A673 (cell line): ENCODE data around the gene SH2B2. TPM values are rescaled to one million over a fixed set of nuclear protein-coding genes. Genes with fewer than 3 reads are reported as not detected.

Experiments
- BruUV-seq: library from RNA; stranded (reverse); fragments of 400-500 nt; replicated peaks from 2 replicates; lab custom pipeline; 2021; lab: Mats Ljungman, UMichigan
- CTCF ChIA-PET: fragments of 300-600 bp; sonication (Branson Sonifier 250); formaldehyde crosslinking; loops from one replicate; lab custom pipeline; 2022; ENCODE audit warnings: antibody characterized with exemption; lab: Charles Lee
- POLR2A ChIA-PET: fragments of 300-600 bp; sonication (Branson Sonifier 250); formaldehyde crosslinking; loops from one replicate; lab custom pipeline; 2022; ENCODE audit warnings: antibody characterized with exemption; ENCODE audit not compliant: low non-redundant PET; lab: Charles Lee
- DNase-seq: peaks from one replicate; pipeline ENCODE4 v3.0.0-alpha.2; 2015; ENCODE audit warnings: low spot score
- H3K27ac ChIP-seq: fragments of 200-600 bp; sonication (generic); 2 replicates; pipeline ENCODE4 v1.5.1; 2016; ENCODE audit warnings: mixed run types, low read depth, mild to moderate bottlenecking, mixed read lengths, antibody characterized with exemption, low read length; ENCODE audit not compliant: poor library complexity, severe bottlenecking
- H3K27me3 ChIP-seq: fragments of 200-600 bp; sonication (generic); replicated peaks from 2 replicates; pipeline ENCODE4 v1.6.1; 2017; ENCODE audit warnings: mixed run types, low read depth, mild to moderate bottlenecking, mixed read lengths, antibody characterized with exemption, low read length; ENCODE audit not compliant: insufficient read depth, poor library complexity
- H3K36me3 ChIP-seq: fragments of 200-600 bp; sonication (generic); 2 replicates; pipeline ENCODE4 v1.6.1; 2016; ENCODE audit warnings: mixed run types, mild to moderate bottlenecking, mixed read lengths, antibody characterized with exemption, low read length; ENCODE audit not compliant: insufficient read depth, poor library complexity, severe bottlenecking
- H3K4me1 ChIP-seq: fragments of 200-600 bp; sonication (generic); 2 replicates; pipeline ENCODE4 v1.6.1; 2017; ENCODE audit warnings: mixed run types, mild to moderate bottlenecking, mixed read lengths, antibody characterized with exemption, low read length; ENCODE audit not compliant: insufficient read depth, poor library complexity, severe bottlenecking
- H3K4me3 ChIP-seq: fragments of 200-600 bp; sonication (generic); 2 replicates; pipeline ENCODE4 v1.5.1; 2016; ENCODE audit warnings: low read depth, mixed run types, mild to moderate bottlenecking, mixed read lengths, low read length; ENCODE audit not compliant: poor library complexity, severe bottlenecking
- H3K9me3 ChIP-seq: fragments of 200-600 bp; sonication (generic); 2 replicates; pipeline ENCODE4 v1.6.1; 2016; ENCODE audit warnings: mixed run types, low read depth, mild to moderate bottlenecking, mixed read lengths, antibody characterized with exemption, low read length; ENCODE audit not compliant: poor library complexity, severe bottlenecking
- CTCF ChIP-seq: fragments of 300-800, 200-600 bp; sonication (generic); conservative IDR thresholded peaks from 2 replicates; pipeline ENCODE4 v1.5.1; 2017; ENCODE audit warnings: low read depth, mild to moderate bottlenecking, antibody characterized with exemption, low read length, moderate library complexity, mixed read lengths
- EZH2 ChIP-seq: fragments of 200-600 bp; sonication (generic); IDR thresholded peaks from 2 replicates; pipeline ENCODE4 v1.6.1; 2017; ENCODE audit warnings: borderline replicate concordance, low read depth, mild to moderate bottlenecking, mixed read lengths, antibody characterized with exemption, low read length; ENCODE audit not compliant: poor library complexity, severe bottlenecking
- intact Hi-C: fragments of 100-400 bp; cut with micrococcal nuclease; formaldehyde crosslinking; loops from one replicate; pipeline ENCODE4 v1.10.0; 2022; ENCODE audit not compliant: unreplicated experiment
- total RNA-seq: library from RNA; stranded (reverse); gene quantifications from 2 replicates; pipeline ENCODE4 v1.2.3, GENCODE V29; 2021

Gene SH2B2
- total RNA-seq, 1 experiment from 2014 or later = 8.6 TPM

DNA sequence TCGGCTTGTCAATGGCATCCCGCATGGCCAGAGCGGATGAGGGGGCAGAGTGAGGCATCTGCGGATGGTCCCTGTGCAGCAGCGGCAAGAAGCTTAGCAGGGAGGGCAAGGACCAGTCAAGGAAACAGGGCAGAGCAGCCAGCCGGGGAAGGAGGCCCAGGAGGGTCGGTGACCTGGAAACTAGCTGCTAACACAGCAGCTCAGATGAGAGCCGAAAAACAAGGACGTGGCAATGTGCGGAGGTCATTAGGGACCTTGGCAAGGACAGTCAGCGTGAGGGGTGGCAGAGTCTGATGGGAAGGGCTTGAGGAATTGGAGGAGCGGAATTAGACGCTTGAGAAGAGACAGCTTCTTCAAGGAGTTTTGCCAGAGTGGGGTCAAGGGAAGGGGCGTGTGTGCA is 20.1 kb upstream of the SH2B2 start:
- no peak for DNase-seq
- BruUV-seq = no TSS peak
- Histone ChIP-seq H3K27me3 (no peaks in the 10 kb centered on the region), H3K4me1 (no peaks in the 10 kb centered on the region), H3K9me3 (no peaks in the 10 kb centered on the region), H3K4me3 (no peak overlapping the region), H3K36me3 (no peaks in the 10 kb centered on the region), H3K27ac (no peak overlapping the region)
- ChIA-PET CTCF (no interaction called here), POLR2A (no interaction called here)
- TF ChIP-seq EZH2 (no peak), CTCF (no peak)
- intact Hi-C loops = no loop called here

GRCh38 chr7:102268635-102269034 is 18.0 kb upstream of the SH2B2 start:
- DNase-seq = no peak
- Histone ChIP-seq H3K27me3 (no peaks in the 10 kb centered on the region), H3K4me3 (no peak overlapping the region), H3K9me3 (no peaks in the 10 kb centered on the region), H3K36me3 (no peaks in the 10 kb centered on the region), H3K27ac (no peak overlapping the region), H3K4me1 (no peaks in the 10 kb centered on the region)
- intact Hi-C loops = no loop called here
- TF ChIP-seq EZH2 (no peak), CTCF (no peak)
- ChIA-PET POLR2A (no interaction called here), CTCF (interaction anchor here (0.6 kb wide), 1 partner anchor 767 kb away, joined by 9 read pairs; no protein-coding TSS in a partner anchor)
- BruUV-seq = no TSS peak

DNA sequence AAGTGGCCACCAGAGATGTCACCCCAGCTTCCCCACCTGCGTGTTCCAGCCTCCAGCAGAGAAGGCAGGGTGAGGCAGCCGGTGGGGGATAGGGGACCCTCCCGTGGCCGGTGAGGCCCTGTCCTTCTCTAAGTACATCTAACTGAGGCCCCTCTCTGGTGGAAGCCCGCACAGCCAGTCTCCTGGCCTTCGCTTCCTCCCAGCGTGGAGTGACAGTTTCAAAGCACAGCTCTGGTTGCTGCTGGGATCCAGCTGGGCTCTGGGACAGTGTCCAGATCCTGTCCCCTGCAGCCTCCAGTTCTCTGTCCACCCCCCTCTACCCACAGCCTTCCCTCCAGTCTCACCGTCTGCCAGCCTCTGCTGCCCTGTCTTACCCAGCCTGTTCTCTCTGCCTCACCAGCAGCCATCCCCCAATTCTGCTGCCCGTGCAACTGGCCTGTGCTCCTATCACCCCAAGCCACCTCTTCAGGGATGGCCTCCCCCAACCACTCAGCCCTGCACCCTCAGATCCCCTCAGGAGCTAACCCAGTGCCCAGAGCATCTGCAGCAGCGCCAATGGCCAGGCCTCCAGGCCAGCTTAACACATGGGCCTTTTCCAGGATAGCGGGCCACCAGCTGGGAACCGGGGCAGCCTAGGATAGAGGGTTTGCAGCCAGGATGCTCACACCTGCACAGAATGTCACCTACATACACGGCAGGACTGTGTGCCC is 16.3 kb upstream of the SH2B2 start:
- H3K4me1 ChIP-seq = no peaks in the 10 kb centered on the region
- CTCF ChIA-PET = interaction anchor here (1.0 to 1.1 kb wide), 2 partner anchors 667 to 727 kb away, joined by 4 read pairs; no protein-coding TSS in a partner anchor
- no peak for DNase-seq
- BruUV-seq = no TSS peak
- H3K27me3 ChIP-seq = no peaks in the 10 kb centered on the region
- TF ChIP-seq CTCF (no peak), EZH2 (no peak)
- intact Hi-C loops = no loop called here
- no peaks in the 10 kb centered on the region for H3K36me3 ChIP-seq
- no peak overlapping the region for H3K27ac ChIP-seq
- no peak overlapping the region for H3K4me3 ChIP-seq
- POLR2A ChIA-PET = interaction anchor here (0.6 kb wide), 1 partner anchor 119 kb away, joined by 9 read pairs; no protein-coding TSS in a partner anchor
- H3K9me3 ChIP-seq = no peaks in the 10 kb centered on the region
